Measurements from ENCODE around the gene CD83. TPM values are rescaled to one million over a fixed set of nuclear protein-coding genes. Genes with fewer than 3 reads are reported as not detected.

Gene CD83
- total RNA-seq, 1 experiment from 2014 or later, result 15.2 TPM

- POLR2A ChIA-PET (ENCODE audit: unreplicated experiment), result no interaction called here
- no peaks in the 10 kb centered on the region for H3K79me2 ChIP-seq (ENCODE audit: low read length)
- no peaks in the 10 kb centered on the region for H3K27me3 ChIP-seq (ENCODE audit: low read length)
- DNase-seq (no peak), ATAC-seq (no peak)
- no peak for TF ChIP-seq EZH2phosphoT487 (IDR thresholded peaks at IDR 0.05; ENCODE audit: borderline replicate concordance, low read length)
- TF ChIP-seq CTCF (conservative IDR thresholded peaks at IDR 0.05; ENCODE audit: low read depth, low read length), result no peak
- no peak for TF ChIP-seq EZH2 (IDR thresholded peaks at IDR 0.05; ENCODE audit: low read length, unreplicated experiment)
- no peaks in the 10 kb centered on the region for H3F3A ChIP-seq (ENCODE audit: low read length, unreplicated experiment)
- no peaks in the 10 kb centered on the region for H3K36me3 ChIP-seq (ENCODE audit: low read depth, low read length)
- no peak overlapping the region for H3K27ac ChIP-seq (ENCODE audit: low read length)
- H3K9me2 ChIP-seq (replicated peaks; ENCODE audit: low read length), result no peaks in the 10 kb centered on the region
- intact Hi-C loops (cut with micrococcal nuclease), result loop anchor here (5.0 kb wide), 1 partner anchor 75 kb away; no protein-coding TSS in a partner anchor
- no peaks in the 10 kb centered on the region for H3K4me1 ChIP-seq (ENCODE audit: insufficient read depth, low read length)
- no peak overlapping the region for H2AFZ ChIP-seq (ENCODE audit: low read length)
- no peak overlapping the region for H3K4me3 ChIP-seq (ENCODE audit: low read length)
- no peak overlapping the region for H3K4me2 ChIP-seq (ENCODE audit: low read length)
- H3K9me3 ChIP-seq (ENCODE audit: low read length), result no peaks in the 10 kb centered on the region
- CTCF ChIA-PET, result no interaction called here
- BruUV-seq (replicated peaks), result no TSS peak
- no peak overlapping the region for H3K9ac ChIP-seq (ENCODE audit: low read length)
- no peaks in the 10 kb centered on the region for H4K20me1 ChIP-seq (ENCODE audit: low read length)
Measured at GRCh38 chr6:14142511-14143223, 25.1 kb downstream of the CD83 start.

GRCh38 chr6:14143305-14143704 is 25.7 kb downstream of the CD83 start:
- Histone ChIP-seq H4K20me1 (ENCODE audit: low read length) (no peaks in the 10 kb centered on the region), H3K79me2 (ENCODE audit: low read length) (no peaks in the 10 kb centered on the region), H3K9me2 (replicated peaks; ENCODE audit: low read length) (no peaks in the 10 kb centered on the region), H3K9me3 (ENCODE audit: low read length) (no peaks in the 10 kb centered on the region), H3K4me2 (ENCODE audit: low read length) (no peak overlapping the region), H3K36me3 (ENCODE audit: low read depth, low read length) (no peaks in the 10 kb centered on the region), H3K4me1 (ENCODE audit: insufficient read depth, low read length) (no peaks in the 10 kb centered on the region), H3K4me3 (ENCODE audit: low read length) (no peak overlapping the region), H3K27ac (ENCODE audit: low read length) (no peak overlapping the region), H3F3A (ENCODE audit: low read length, unreplicated experiment) (no peaks in the 10 kb centered on the region), H3K27me3 (ENCODE audit: low read length) (no peaks in the 10 kb centered on the region), H3K9ac (ENCODE audit: low read length) (no peak overlapping the region), H2AFZ (ENCODE audit: low read length) (no peak overlapping the region)
- DNase-seq (no peak), ATAC-seq (no peak)
- intact Hi-C loops (cut with micrococcal nuclease), result loop anchor here (5.0 kb wide), 1 partner anchor 76 kb away; no protein-coding TSS in a partner anchor
- TF ChIP-seq EZH2phosphoT487 (IDR thresholded peaks at IDR 0.05; ENCODE audit: borderline replicate concordance, low read length), result no peak
- TF ChIP-seq CTCF (conservative IDR thresholded peaks at IDR 0.05; ENCODE audit: low read depth, low read length), result no peak
- no peak for TF ChIP-seq EZH2 (IDR thresholded peaks at IDR 0.05; ENCODE audit: low read length, unreplicated experiment)
- POLR2A ChIA-PET (ENCODE audit: unreplicated experiment), result no interaction called here
- BruUV-seq (replicated peaks), result no TSS peak
- CTCF ChIA-PET, result no interaction called here

- H3K4me2 ChIP-seq (ENCODE audit: low read length), result no peak overlapping the region
- H4K20me1 ChIP-seq (ENCODE audit: low read length), result no peaks in the 10 kb centered on the region
- H3K4me3 ChIP-seq (ENCODE audit: low read length), result no peak overlapping the region
- no peaks in the 10 kb centered on the region for H3K36me3 ChIP-seq (ENCODE audit: low read depth, low read length)
- no peaks in the 10 kb centered on the region for H3K27me3 ChIP-seq (ENCODE audit: low read length)
- H3K4me1 ChIP-seq (ENCODE audit: insufficient read depth, low read length), result no peaks in the 10 kb centered on the region
- intact Hi-C loops (cut with micrococcal nuclease), result loop anchor here (1.0 to 5.0 kb wide), 3 partner anchors 77 to 349 kb away; no protein-coding TSS in a partner anchor
- peak; percentile 95 for TF ChIP-seq CTCF (conservative IDR thresholded peaks at IDR 0.05; ENCODE audit: low read depth, low read length)
- TF ChIP-seq EZH2 (IDR thresholded peaks at IDR 0.05; ENCODE audit: low read length, unreplicated experiment), result no peak
- no peaks in the 10 kb centered on the region for H3K9me3 ChIP-seq (ENCODE audit: low read length)
- POLR2A ChIA-PET (ENCODE audit: unreplicated experiment), result interaction anchor here (0.6 kb wide), 1 partner anchor 571 kb away, joined by 5 read pairs; the partner anchor contains the start of gene SIRT5
- BruUV-seq (replicated peaks), result no TSS peak
- ATAC-seq (peak; percentile 98), DNase-seq (peak; percentile 77)
- H3K9me2 ChIP-seq (replicated peaks; ENCODE audit: low read length), result no peaks in the 10 kb centered on the region
- no peak overlapping the region for H3K9ac ChIP-seq (ENCODE audit: low read length)
- H3K27ac ChIP-seq (ENCODE audit: low read length), result no peak overlapping the region
- H3F3A ChIP-seq (ENCODE audit: low read length, unreplicated experiment), result no peaks in the 10 kb centered on the region
- CTCF ChIA-PET, result interaction anchor here (0.6 to 1.9 kb wide), 4 partner anchors 15 to 701 kb away, joined by 3 to 6 read pairs (median 5); no protein-coding TSS in a partner anchor
- H2AFZ ChIP-seq (ENCODE audit: low read length), result peak overlapping the region; percentile 31; the same call in 1 of the 2 replicates
- no peaks in the 10 kb centered on the region for H3K79me2 ChIP-seq (ENCODE audit: low read length)
Measured at GRCh38 chr6:14144678-14145113, 27.1 kb downstream of the CD83 start.
